HG03108 (cell line): ENCODE data around the gene EDIL3.
"Not testable (repeated sequence)": the region's sequence is repeated elsewhere in the genome, so short reads cannot be mapped to it uniquely, and the experiment has no call there.

Source experiments
- ATAC-seq: cut with Tn5 transposase; IDR thresholded peaks from one replicate; pipeline ENCODE4 v1.9.1; 2021; ENCODE audit warnings: moderate library complexity; ENCODE audit not compliant: unreplicated experiment

EDIL3 gene

DNA sequence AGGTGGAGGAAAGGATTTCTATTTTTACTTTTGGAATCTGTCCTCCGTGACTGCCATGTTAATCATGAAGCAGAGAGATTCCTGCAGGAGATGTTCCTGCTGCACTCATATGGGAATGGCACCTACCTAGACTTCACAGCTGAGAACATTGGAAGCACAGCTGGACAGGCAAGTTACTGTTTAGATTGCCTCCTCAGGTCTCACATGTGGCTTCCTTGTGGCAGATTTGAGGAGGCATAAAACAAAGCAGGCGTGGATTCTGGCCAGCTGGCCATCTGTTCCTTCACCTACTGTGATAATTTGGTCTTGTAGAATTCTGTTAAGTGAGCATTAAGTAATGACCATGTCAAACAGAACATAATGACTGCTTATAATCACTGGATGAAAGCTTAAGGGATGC is 193.4 kb downstream of the EDIL3 start:
- ATAC-seq: no peak

DNA sequence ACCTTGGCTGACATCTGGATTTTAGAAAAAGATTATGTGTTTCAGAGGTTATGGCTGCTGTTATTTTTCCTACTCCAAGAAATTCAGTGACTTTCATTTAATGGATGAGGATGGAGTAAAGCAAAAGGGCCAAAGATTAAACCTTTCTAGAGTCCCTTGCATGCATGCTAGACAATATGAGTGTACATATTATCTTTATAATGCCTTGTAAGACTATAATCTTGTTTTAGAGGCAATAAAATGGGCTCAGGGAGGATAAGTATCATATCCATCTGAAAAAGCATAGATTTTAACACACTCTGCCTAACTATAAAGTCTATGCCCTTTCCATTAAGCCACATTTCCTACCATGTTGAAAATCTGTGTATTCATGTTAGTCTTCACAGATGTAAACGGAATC is 199.8 kb downstream of the EDIL3 start:
- ATAC-seq: no peak

DNA sequence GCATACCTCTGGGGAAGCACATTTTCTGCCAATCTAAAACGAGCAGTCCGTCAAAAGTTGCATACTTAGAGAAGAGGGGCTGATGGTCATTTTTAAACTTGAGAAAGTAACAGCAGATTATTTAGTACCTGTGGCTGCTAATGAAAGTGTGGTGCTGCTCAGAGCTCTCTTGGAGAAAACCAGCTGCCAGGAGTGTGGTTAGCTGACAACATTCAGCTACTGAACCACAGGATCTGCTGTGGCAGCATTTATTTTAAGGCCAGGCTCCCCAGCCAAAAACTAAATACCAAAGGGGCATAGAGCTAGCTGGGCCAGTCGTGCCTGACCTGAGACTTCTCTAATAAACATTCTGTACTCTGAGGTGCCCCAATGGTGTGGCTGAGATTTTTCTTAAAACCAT is 203.6 kb downstream of the EDIL3 start:
- no peak for ATAC-seq

DNA sequence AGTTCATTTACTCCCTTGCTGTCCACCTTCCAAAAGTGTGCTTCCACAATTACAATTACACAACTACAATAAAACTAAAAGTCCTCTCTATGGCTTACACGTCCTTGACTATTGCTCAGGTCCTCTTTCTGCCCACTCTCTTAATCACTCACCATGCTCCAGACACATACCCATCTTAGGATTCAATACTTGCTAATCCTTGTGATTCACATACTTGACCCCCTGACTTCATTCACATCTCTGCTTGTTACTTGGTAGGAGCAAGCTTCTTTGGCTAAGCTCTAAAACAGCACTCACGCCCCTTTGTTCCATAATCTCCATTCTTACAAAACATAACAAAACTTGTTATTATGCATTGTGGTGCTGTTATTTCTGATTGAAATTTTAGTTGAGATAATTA is 215.8 kb downstream of the EDIL3 start:
- no peak for ATAC-seq

DNA sequence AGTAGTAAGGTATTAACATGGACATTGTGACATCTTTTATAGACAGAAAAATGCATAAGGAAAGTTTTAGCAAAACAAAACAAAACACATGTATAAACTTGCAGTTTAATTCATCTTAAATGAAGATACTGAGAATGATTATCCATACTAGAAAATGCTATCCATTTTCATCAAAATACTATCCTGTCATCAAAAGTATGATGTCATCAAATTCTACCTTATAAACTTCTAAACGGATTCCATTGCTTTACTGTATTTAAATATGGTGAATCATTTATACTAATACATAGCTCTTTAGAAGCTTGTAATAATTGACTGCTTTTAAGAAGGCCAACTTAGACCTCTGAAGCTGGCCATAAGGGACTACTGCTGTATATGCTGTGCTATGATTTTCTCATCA is 221.0 kb downstream of the EDIL3 start:
- ATAC-seq: no peak

DNA sequence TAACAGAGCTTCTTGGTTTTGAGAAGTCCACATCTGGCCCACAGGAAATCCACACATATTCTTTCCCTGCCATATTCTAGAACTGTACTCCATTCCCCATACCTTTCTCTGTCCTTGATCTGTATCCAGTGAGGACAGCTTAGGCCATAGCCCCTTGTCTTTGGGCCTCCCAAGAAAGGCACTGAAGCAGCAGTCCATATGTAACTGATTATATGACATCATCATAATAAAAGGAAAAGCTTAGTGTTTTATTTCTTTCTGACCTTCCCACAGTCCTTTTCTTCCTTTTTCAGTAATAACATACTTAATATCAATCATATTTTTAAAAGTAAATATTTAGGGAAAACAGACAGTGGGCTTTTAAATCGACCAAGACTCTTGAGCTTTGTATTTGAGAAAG is 222.0 kb downstream of the EDIL3 start:
- ATAC-seq: no peak

DNA sequence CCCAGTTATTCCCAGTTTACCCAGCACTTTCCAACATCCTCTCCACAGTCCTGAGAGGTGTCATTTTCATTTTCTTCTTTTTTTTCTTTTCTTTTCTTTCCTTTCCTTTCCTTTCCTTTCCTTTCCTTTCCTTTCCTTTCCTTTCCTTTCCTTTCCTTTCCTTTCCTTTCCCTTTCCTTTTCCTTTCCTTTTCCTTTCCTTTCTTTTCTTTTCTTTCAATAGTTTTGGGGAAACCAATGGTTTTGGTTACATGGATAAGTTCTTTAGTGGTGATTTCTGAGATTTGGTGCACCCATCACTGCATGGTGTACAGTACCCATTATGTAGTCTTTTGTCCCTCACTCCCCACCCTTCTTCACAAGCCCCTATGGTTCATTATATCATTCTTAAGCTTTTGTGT is 224.0 kb downstream of the EDIL3 start:
- ATAC-seq: not testable (repeated sequence)

DNA sequence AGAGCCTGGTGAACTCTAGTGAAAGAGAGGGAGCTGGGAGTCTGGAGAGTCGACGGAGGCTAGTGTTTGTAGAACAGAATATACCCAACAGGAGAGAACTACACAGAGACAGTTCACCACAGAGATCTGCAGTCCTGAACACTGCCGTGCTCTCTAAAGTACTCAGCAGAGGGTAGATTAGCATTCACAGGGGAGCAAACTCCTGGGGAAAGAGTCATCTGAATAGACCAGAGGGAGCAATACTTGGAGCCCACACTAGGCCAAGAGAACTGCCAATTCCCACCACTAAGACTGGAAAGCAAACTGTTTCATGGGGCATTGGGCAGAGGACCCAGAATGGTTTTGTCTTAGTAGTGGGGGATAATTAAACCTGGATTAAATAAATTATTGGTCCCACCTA is 235.6 kb downstream of the EDIL3 start:
- ATAC-seq: no peak

DNA sequence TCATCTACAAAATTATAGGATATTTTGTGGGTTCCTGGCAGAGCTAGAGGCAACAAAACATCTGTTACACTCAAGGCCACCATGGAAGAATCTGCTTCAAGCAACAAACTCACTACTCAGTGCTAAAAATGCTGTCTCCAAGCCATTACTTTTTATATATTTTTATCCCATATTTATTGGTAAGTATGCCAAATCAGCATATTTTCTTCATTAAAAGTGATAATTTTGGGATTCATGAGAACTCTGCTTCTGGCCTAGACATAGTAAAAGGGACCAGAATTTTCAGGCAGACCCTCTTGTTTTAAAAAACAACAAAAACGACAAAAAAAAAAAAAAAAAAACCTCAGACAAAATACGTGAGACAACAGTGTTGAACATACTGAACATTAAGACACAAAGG is 236.0 kb downstream of the EDIL3 start:
- no peak for ATAC-seq

DNA sequence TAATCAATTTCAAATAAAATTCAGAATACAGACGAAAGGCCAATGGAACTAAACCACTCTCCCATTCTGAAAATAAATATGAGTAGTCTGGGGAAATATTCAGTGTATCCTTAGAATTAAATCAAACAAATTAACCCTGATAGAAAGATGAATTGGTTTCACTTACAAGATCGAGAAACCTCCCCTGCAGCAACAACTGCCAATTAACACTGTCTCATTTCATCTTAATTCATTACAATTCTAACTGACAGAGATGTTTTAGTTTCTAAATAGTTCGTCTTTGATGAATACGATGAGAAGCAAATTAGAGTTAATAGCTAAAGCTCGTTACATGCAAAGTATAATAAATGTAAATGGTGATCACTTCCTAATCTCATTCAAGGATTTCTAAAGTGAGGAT is 247.1 kb downstream of the EDIL3 start:
- no peak for ATAC-seq

DNA sequence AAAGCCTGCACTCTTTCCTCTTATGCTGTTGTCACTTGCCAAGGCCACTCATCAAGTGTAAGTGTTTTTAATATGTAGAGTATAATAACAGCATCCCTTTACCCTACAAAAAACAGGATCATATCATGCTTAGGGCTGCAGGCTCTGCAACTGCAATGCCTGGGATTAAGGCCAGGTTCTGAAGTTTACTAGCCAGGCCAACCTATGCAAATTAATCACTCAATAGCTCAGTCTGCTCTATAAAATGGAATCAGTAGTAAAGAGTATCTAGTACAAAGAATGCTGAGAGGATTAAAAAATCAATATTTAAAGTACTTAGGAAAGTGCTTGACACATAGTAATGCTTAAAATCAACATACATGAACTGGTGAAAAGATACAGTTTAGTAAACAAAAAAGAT is 253.3 kb downstream of the EDIL3 start:
- ATAC-seq: no peak

DNA sequence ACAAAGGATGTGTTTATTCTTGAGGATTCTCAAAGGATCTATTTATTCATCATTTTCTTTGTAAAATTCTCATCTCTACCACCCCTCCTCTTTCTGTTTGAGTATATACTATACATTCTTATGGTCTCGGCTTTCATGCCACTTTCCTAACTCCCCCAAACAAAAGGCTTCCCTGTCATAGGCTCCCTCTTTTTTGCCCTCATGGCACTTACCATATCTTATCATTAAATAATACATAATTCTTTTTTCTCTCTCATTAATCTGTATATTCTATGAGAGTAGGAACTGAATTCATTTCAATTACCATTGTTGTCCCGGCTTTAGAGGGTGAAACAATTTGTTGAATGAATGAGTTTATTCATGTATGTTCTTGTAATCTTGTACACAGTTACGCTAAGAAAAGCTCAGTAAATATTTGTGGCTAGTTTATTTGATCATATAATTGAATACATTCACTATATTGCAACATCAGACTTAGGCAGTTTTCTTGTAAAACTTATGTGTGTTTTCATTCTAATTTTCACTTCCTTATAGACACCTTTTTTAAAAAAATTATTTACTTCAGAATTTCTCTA is 254.6 kb downstream of the EDIL3 start:
- ATAC-seq: no peak

DNA sequence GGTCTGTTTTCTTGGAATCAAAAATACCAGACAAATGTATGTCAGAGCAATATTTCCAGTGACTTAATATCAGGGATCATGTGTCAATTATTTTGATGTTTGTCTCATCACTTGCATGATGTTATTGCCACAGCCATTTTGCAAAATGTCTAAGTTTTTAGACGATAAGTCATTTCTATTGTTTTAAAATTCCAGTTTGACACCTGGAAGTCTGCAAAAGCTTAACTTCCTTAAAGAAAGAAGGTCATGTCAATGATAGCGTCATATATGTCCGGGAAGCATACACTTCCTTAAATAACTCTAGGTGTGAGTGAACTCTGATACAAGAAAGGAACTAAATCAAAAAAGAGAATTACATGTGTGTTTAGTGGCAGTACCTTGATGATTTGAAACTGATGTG is 259.5 kb downstream of the EDIL3 start:
- no peak for ATAC-seq

DNA sequence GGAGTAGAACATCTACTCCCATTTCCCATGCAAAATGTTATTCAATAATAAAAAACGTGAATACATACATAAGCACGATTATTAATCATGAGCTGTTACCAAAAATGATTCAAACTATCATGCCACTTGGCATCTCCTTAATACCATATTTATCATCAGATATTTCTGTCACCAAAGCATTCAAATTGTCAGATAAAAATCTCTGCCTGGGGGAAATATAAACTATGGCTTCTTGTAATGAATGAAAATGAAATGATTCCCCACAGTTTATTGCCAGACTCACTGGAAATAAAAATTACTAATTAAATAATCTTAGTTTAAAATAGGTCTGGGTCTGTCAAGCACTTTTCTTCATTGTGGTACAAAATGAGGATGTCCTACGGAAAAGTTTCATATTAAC is 265.4 kb downstream of the EDIL3 start:
- no peak for ATAC-seq

DNA sequence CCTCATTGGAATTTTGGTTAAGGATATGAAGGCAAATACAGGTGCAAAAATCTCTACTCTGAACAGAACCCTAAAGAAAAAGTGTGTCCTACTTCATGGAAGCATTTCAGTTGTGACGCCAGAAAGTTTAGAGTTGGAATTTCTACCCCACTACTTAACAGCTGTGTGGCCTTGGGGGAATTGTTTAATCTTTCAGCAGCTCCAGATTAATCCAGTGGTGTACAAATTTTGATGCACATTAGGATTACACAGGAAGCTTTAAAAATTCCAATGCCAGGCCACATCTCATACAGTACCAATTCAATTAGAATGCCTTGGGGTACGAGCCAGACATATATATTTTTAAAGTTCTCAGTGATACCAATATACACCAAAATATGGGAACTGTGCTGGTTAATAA is 266.1 kb downstream of the EDIL3 start:
- no peak for ATAC-seq

DNA sequence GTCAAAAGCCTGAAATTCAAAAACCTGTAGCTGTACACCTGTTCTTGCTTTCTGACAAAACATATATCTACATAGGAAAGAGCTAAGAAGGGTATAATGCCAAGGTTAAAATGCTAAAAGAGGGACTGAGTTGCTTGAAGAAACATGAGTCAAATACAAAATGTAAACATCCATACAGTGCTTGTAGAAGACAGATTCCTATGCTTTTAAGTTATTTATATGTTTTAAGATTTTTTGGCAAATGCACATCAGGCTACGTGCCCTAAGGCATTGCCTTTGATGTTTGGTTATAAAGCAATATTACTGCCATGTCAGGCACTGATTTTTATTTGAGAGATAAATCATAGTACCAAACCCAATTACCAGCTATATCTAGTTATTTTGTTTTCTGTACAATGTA is 269.0 kb downstream of the EDIL3 start:
- ATAC-seq: no peak

DNA sequence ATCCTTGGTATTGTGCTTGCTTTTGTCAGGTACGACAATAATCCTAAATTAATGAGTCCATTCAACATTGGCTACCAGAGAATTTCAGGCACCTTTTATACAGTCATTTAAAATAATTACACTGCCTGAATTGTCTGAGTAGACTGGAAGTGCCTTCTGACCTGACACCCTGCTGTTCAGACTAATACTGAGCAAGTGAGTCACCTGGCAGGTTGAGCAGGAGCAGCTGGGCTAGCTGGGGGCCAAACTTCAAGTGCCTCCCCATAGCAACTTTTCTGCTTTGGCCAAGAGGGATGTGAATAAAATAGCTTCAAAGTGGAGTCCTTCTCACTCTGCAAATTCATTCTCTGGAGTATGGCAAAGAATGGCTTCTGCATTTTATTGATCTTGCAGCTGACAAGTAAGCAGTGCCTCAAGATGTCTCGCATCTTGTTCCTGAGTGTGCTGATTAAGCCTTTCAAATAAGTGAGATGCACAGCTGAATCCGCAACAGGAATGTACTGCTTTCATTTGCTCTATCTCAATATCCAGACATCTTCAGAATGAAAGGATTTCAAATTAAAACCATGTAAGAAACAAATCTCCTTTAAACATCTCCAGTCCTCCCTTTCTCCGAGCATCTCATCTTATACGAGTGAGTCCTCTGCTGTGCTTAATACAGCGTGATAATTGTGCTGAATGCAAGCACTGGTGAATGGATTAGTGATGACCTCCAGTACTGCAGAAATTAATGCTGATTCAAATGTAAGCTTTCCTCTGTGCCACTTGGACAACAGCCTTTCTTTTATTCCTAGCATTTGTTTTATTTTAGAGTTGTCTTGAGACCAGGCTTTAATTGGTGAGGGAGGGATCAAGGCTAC is 271.2 kb downstream of the EDIL3 start:
- no peak for ATAC-seq

DNA sequence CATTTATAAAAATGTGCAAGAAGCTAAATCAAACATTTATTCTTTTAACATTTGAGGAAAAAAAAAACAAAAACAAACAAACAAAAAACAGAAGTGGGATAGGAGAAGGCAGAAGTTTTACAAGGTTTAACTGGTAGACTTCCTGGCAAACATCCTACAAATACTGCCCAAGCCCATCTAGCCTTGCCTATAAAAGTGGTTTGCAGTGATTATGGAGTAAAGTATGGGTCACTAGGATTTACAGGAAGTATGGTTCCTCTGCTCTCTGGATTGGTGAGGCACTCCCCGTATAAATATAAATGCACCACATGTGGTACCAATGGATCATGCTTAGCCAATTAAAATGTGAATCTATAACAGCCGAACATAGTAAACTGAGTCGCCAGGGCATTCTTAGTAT is 291.9 kb downstream of the EDIL3 start:
- no peak for ATAC-seq

DNA sequence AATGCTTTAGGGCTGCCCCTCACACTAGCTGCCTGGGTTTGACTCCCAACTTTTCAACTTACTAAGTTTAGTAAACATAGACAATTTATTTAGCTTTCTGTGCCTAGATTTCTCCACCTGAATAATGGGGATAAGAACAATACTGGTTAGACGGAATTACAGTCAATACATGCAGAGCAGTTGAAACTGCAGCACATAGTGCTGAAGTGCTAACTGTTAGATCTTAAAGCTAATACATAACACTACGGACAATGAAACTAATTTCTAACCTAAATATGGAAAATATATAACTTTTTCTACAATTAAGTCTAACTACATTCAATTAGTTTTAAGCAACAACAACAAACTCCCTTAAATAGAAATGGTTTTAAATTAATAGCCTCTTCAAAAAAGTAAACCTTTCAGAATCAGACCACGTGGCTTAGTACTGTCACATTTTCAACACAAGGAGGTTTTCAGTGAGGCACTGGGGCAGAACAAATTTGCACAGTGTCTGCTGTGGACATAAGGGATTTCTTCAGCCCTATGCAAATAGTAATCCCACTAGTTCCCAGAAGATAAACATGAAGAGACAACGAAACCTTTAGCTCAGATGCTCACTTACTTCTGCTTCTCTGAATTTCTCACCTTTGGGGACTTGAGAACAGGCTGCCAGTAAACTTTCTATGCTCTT is 293.4 kb downstream of the EDIL3 start:
- no peak for ATAC-seq

DNA sequence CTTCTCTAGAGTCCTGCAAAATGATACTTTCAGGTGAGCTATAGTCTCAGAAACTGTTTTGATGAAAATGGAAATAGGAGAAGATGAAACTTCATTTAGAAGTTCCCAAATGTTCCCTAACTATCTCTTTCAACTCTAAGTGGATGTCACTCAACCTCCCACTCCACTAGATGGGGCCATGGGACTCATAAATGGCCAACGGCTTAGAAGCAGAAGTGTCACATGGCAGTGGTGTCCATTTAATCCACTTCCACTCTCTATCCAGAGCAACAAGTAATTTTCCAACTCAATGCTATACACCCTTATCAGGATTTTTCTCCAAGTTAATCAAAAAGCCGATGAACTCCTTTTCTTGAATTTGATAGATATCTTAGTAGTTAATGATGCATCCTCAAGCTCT is 295.7 kb downstream of the EDIL3 start:
- no peak for ATAC-seq

DNA sequence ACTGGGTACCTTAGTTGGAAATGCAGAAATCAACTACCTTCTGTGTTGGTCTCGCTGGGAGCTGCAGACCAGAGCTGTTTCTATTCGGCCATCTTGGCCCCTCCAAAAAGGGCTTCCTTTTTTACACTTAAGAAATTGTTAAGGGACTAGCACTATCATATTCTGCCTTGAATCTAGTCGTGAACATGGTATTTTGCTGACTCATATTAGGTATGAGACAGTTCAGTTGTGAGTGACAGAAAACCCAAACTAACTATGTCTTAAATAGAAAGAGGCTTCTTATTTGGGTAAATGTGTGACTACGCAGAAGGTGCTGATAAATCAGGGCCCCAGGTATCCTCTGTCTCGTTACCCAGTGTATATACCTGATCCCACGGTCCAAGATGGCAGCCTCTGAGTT is 298.2 kb downstream of the EDIL3 start:
- ATAC-seq: no peak

DNA sequence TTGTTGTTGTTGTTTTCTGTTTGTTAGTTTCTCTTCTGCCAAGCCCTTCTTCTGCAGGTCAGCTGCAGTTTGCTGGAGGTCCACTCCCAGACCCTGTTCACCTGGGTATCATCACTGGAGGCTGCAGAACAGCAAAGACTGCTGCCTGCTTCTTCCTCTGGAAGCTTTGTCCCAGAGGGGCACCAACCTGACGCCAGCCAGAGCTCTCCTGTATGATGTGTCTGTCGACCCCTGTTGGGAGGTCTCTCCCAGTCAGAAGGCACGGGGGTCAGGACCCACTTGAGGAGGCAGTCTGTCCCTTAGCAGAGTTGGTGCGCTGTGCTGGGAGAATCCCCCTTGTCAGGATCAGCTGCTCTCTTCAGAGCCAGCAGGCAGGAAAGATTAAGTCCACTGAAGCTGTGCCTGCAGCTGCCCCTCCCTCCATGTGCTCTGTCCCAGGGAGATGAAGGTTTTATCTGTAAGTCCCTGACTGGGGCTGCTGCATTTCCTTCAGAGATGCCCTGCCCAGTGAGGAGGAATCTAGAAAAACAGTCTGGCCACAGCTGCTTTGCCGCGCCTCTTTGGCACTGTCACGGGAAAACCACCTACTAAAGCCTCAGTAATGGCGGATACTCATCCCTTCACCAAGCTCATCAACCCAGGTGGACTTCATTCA is 299.2 kb downstream of the EDIL3 start:
- no peak for ATAC-seq
